M059J (cell line): ENCODE measurements around the gene NEK6. TPM values are rescaled to one million over a fixed set of nuclear protein-coding genes. Genes with fewer than 3 reads are reported as not detected.

Source experiments
- DNase-seq: peaks from one replicate; pipeline ENCODE4 v3.0.0-alpha.2; 2012; ENCODE audit warnings: low read depth
- total RNA-seq: library from RNA; depleted of rRNA; stranded (reverse); fragments of >200 nt; shearing (Covaris generic); gene quantifications from 2 replicates; pipeline ENCODE4 v1.2.3, GENCODE V29; 2014

NEK6 gene
- total RNA-seq, 1 experiment from 2014 or later: 88.5 TPM

- DNase-seq: peak; percentile 98
These were observed 85.2 kb downstream of the NEK6 start for GRCh38 chr9:124342776-124343485.

GRCh38 chr9:124343533-124344290, 86.0 kb downstream of the NEK6 start:
- DNase-seq: no peak

GRCh38 chr9:124344291-124345050, 86.7 kb downstream of the NEK6 start:
- DNase-seq: no peak

- no peak for DNase-seq
These were observed 87.3 kb downstream of the NEK6 start for GRCh38 chr9:124345063-124345462.

- DNase-seq: no peak
These were observed 88.1 kb downstream of the NEK6 start for GRCh38 chr9:124345751-124346281.

GRCh38 chr9:124346347-124347163, 88.8 kb downstream of the NEK6 start:
- DNase-seq: no peak

GRCh38 chr9:124347206-124347967, 89.6 kb downstream of the NEK6 start:
- no peak for DNase-seq

- DNase-seq: no peak
These were observed 90.2 kb downstream of the NEK6 start for GRCh38 chr9:124347968-124348358.

- DNase-seq: no peak
These were observed 90.6 kb downstream of the NEK6 start for GRCh38 chr9:124348363-124348762.

- DNase-seq: no peak
These were observed 91.1 kb downstream of the NEK6 start for GRCh38 chr9:124348831-124349230.

GRCh38 chr9:124349267-124349666, 91.5 kb downstream of the NEK6 start:
- no peak for DNase-seq

- no peak for DNase-seq
These were observed 92.1 kb downstream of the NEK6 start for GRCh38 chr9:124349675-124350493.

- DNase-seq: no peak
These were observed 92.9 kb downstream of the NEK6 start for GRCh38 chr9:124350494-124351263.

- no peak for DNase-seq
These were observed 94.1 kb downstream of the NEK6 start for GRCh38 chr9:124351672-124352468.

GRCh38 chr9:124352616-124353015, 94.9 kb downstream of the NEK6 start:
- DNase-seq: no peak

GRCh38 chr9:124353166-124353768, 95.5 kb downstream of the NEK6 start:
- no peak for DNase-seq

GRCh38 chr9:124353811-124354274, 96.1 kb downstream of the NEK6 start:
- peak; percentile 40 for DNase-seq
